GM08714 (cell line): ENCODE data around the gene DAB1.

Experiments
- H3K4me3 ChIP-seq: fragments of 200-500 bp; sonication (Bioruptor generic); 2 replicates; pipeline ENCODE4 v1.5.1; 2014; ENCODE audit warnings: mild to moderate bottlenecking, low read length, inconsistent platforms
- ZNF274 ChIP-seq: IDR thresholded peaks from 2 replicates; pipeline ENCODE4 v1.6.1; 2012; ENCODE audit warnings: mild to moderate bottlenecking, low read depth, low read length

The DAB1 gene

DNA sequence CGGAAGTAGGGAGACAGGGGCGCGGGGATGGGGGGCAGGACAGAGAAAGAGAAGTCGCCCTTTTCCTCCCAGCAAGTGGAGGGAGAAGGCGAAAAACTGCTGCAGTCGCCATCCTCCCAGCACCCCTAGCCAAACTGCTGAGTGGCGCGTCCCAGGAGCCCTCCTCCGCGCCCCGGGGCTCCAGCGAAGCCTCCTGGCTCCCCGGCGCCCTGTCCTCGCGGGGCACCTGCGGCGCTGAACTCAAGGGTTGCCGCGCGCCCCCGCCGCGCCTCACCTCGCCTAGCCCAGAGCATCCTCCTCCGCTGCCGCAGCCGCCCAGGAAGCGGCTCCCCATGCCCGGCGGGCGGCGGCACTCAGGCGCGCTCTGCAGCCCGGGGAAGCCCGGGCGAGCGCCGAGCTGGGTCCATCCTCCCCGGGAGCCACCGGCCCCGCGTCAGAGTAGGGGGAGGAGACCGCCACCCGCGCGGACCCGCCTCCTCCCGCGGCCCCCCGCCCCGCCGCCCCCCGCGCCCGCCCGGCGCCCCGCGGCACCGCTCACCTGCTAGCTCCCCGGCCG, at the start of gene DAB1:
Gene DAB1, minus strand, starts transcription at position 405 of the 556 bp plus-strand sequence. CDS start 133,030 bp downstream, outside the sequence.
- no peak within 1 kb of the TSS for H3K4me3 ChIP-seq

DNA sequence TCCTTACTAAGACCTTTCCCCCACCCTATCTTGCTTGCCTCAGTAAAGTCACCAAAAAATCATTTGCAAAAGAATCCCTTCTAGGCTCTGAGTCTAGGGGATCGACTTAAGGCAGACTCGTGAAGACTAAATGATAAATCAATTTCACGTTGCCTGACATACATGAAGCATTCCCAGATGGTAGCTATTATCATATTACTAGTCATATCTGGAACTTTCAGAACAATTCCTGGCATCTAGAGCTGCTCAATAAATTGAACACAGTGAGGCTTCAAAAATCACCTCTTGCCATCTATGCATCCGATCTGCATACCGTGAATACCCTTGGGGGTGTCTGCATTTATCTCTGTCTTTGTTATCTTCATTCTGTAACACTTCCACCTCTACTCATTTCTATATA, 49.6 kb upstream of the DAB1 start:
- no peak for TF ChIP-seq ZNF274
- H3K4me3 ChIP-seq, result no peak overlapping the region

More for the DNA sequence above, at the start of gene DAB1:
- no peak for TF ChIP-seq ZNF274

- no peak overlapping the region for H3K4me3 ChIP-seq
- TF ChIP-seq ZNF274, result no peak
Measured at GRCh38 chr1:57471995-57472394, 48.1 kb upstream of the DAB1 start.

DNA sequence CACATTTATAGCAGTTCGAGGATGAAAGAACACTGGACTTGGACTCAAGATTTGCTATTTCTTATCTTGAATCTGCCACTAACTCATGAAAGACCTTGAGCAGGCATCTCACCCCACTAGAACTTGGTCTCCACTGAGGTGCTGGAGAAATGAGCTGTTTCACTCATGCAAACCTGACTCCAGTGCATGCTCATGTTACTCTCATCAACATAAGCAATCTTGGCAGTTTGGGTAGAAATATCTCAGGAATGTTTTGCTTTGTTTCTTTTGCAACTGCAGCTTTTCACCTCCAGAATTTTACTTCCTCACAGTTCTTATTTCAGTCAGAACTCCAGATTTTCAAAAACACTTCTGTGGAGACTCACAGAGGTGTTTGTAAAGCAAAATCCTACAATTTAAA, 46.2 kb upstream of the DAB1 start:
- H3K4me3 ChIP-seq, result no peak overlapping the region
- no peak for TF ChIP-seq ZNF274

DNA sequence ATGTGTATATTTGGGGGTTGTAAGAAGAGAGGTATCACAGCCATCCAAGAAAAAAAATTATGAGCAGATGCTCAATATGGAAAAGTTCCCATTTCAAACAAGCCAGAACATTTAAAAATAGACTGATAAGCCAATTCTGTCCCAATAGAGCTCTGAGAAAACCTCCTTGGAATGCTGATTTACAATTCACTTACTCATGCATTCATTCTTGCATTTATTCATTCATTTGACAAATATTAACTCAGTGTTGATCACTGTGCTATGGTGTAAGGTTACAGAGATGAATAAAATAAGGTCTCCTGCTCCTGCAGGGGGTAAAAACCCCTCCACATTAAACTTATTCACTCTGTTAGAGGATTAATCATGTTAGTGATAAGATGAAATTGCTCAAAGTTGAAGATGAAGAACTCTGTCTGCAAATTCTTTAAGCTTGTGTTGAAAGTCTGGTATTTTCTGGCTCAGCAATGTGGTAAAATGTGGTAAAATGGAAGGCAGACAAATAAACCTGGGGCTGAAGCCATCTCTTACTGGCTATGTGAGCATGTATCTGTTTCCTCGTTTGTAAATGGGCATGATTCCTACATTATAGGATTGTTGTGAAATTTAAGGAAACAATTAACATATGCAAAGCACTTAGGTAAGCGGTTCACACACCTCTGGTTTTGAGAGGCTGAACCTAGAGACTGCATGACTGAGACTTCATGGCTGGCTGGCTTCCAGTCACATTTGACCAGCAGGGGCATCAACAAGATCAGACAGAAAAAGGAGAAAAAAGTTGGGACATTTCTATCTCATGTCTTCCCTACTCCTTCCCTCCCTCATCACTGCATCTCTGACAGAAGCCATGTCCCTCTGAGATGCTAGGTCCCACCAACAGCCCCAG, 45.0 kb upstream of the DAB1 start:
- H3K4me3 ChIP-seq, result no peak overlapping the region
- no peak for TF ChIP-seq ZNF274

DNA sequence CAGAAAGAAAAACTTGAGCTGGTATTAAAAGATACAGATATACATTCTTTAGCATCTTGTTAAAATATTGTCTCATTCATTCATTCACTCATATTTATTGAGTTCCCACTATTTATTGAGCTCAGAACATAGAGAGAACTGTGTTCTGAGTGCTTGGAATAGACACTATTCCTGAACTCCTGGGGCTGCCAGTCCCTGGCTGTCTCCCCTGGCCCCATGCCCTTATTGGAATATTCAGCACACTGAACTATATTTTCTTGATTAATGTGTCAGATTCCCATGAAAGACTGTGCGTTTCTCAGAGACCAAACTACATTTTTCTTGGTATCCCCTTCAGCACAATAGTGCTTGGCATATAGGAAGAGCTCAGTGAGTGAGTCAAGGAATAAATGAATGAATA, 44.0 kb upstream of the DAB1 start:
- TF ChIP-seq ZNF274, result no peak
- no peak overlapping the region for H3K4me3 ChIP-seq

DNA sequence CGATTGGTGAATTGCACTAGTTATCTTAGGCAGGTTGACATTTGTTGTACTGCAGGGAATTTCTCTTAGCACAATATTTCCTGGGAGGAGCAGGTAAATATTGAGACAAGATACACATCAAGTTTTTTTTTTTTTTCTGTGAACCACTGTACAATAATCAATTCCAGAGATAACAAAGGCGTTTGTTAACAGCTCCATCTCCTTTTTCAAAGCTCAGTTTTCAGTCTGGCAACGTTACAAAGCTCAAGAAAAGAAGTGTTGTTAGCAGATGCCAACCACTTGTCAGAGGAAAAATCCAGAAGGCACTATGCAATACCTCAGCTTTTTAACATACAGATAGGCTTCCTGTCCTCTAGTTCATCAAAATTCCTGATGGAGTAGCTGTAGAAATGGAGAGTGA, 40.9 kb upstream of the DAB1 start:
- H3K4me3 ChIP-seq, result no peak overlapping the region
- TF ChIP-seq ZNF274, result no peak

GRCh38 chr1:57463343-57463742, 39.5 kb upstream of the DAB1 start:
- H3K4me3 ChIP-seq, result no peak overlapping the region
- no peak for TF ChIP-seq ZNF274

DNA sequence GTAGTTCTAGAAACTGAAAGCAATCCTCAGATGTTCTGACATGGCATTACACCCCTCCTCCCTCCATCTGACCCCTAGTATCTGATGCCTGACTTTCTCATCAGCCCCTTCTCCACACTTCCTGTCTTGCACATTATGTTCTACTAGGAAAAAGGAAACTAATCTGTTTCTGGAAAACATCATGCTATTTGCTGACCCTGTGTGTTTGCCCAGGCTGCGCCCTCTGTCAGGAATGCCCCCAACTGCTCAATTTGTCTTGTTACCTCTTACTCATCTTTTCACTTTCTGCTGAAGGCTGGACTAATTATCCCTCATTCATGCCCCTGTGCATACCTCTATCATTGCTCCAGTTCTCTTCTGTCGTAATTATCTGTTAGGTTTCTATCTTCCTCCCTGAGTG, 37.5 kb upstream of the DAB1 start:
- no peak overlapping the region for H3K4me3 ChIP-seq
- no peak for TF ChIP-seq ZNF274

- no peak for TF ChIP-seq ZNF274
- no peak overlapping the region for H3K4me3 ChIP-seq
Measured at GRCh38 chr1:57451516-57451915, 27.7 kb upstream of the DAB1 start.

DNA sequence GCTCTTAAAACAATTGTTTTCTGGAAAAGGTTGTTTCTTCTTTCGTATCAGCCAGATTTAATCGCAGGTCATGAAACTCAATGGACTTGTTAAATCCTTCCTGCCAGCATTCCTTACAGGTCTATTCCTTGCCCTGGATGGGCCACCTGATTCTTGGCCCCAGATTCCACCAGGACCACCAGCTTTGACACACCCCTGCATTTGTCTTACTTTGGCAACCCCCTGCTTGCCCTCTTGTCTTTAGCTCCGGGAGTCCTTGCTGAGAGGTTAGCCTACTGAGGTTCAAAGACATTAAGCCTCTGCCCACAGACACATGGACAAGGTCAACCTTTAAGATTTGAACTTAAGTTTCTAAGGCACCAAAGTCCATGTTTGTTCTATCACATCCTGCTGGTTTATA, 27.1 kb upstream of the DAB1 start:
- H3K4me3 ChIP-seq, result no peak overlapping the region
- TF ChIP-seq ZNF274, result no peak

DNA sequence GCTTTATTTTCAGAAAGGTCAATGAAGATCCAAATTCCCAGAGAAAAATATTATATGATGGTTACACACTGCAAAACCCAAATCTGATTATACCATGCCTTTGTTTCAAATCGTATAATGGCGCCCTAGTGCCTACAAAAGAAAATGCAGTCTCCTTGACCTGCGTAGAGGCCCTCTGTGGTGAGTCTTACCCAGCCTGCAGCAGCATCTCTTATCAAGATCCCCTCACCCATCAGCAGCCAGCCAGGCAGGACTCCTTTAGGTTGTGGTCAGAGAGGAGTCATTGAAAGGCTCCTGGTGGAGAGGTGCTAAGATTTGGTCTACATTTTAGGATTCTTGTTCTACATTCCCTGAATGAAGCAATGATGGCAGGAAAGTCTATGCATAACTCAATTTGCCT, 23.7 kb upstream of the DAB1 start:
- H3K4me3 ChIP-seq, result no peak overlapping the region
- no peak for TF ChIP-seq ZNF274

DNA sequence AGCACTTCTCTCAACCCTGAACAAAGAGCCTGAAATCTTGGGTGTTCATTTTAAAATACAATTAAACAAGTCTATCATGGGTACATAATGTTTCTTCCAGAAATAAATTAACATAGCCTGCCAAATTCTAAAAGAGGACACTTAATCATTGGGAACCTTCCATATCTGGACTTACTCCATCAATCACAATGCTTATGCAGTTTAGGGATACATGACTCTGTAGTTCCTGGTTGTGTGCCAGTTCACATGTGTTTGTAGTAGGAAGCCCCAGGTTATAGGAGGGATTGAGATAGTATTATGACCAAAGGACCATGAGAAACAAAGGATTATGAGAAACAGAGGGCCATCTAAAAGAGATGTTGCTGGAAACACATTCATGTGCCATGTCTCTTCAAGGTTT, 19.1 kb upstream of the DAB1 start:
- TF ChIP-seq ZNF274, result no peak

GRCh38 chr1:57440096-57440495, 16.2 kb upstream of the DAB1 start:
- no peak for TF ChIP-seq ZNF274
- H3K4me3 ChIP-seq, result no peak overlapping the region

More for the DNA sequence above, 19.1 kb upstream of the DAB1 start:
- H3K4me3 ChIP-seq, result no peak overlapping the region

GRCh38 chr1:57431400-57431799, 7.5 kb upstream of the DAB1 start:
- H3K4me3 ChIP-seq, result no peak overlapping the region
- no peak for TF ChIP-seq ZNF274
